Central memory CD4-positive, alpha-beta T cell (primary cell): ENCODE results near the gene KDM8.

Experiments used
- DNase-seq: peaks from one replicate; pipeline ENCODE4 v3.0.0; 2022
- total RNA-seq, 3 experiments: gene quantifications; one replicate each; lab custom pipeline; 2026; lab: John Stamatoyannopoulos, UW

KDM8 gene
- 6.9 to 11.1 (median 9.3) reads per million in 3 experiments for total RNA-seq

DNA sequence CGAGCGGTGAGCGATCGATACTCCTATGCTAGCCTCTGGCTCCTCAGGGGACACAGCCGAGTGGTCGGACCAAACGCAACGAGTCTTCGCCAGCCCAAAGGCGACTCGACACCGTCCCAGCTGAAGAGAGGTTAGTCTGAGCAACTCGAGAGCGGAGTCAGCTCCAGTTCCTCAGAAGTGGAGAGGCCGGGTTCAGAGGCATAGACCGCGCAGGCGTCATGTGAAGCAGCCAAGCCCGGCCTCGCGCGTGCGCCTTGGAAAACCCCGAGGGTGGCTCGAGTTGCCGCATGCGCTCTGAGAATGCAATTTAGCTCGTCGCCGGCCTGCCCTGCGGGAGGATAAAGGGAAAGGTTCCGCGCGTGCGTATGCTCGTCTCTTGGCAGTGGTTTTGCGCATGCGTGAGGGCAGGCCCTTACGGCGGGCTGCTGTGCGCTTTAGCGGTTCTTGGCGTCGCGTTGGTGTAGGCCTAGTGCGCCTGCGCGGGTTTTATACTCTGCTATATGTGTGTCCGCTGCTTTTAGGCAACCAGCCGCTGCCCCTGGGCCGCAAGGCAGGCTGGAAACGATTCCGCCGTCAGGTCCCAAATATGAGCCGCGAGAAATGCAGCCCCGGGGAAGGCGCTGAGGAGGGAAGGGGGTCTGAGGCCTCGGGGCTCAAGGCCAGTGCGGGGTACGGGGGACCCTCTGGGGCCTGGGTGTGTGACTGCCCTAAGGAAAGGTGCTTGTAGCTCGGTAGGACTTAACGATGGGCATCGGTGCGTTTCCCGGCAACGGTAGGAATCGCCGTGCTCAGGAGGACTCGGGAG, at the start of gene KDM8:
KDM8 (plus strand) TSS at position 20 of the 805 bp plus-strand sequence. CDS start 6,598 bp downstream, outside the sequence.
- peak; percentile 100 for DNase-seq

DNA sequence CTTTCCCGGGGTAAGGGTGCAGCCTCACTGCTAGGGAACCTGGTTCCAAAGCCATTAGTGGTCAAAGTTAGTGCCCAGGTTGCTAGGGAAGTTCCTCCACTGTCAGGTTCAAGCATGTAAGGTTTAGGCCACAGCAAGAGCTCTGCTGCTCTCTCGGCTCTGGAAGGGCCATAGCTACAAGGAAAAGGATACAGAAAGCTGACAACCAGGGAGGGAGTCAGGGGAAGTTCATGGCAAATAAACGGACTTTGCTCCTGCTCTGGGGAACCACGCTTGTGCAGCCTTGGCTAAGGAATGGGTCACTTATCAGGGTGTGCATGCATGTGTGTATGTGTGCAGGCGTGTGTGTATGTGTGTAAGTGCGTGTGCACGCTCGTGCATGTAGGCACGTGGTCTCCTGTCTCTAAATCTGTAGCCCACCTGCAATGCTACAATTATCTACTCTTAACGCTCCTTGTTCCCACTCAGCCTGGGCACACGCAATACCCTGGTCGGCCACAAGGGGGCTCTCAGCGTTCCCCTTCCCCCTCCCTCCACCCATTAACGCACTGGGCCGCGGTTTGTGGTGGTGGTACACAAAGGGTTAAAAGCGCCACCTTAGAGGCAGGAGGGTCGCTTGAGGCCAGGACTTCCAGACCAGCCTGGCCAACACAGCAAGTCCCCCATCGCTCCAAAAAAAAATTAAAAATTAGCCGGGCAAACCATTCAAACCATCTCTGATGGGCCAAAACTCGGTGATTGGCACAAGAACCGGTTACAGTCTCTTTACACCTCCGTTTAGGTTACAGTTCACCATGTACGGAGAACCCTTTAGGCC, 48.4 kb upstream of the KDM8 start:
- DNase-seq: peak; percentile 49

DNA sequence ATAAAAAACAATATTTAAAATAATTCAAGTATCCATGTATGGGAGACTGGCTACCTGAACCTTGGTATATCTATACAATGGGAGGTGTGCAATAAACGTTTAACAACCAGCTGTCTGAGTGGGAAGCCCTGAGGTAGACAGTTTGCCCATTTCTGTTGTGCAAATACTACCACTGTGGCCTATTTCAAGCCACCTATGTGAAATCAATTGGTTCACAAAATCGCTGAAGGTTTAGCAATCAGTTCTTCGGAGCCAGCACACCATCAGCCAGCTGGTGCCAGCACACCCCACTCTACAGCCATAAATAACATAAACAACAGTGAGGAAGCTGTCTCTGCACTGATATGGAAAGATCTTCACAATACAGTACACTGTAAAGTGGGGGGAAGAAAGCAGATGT, 46.7 kb upstream of the KDM8 start:
- DNase-seq: no peak

DNA sequence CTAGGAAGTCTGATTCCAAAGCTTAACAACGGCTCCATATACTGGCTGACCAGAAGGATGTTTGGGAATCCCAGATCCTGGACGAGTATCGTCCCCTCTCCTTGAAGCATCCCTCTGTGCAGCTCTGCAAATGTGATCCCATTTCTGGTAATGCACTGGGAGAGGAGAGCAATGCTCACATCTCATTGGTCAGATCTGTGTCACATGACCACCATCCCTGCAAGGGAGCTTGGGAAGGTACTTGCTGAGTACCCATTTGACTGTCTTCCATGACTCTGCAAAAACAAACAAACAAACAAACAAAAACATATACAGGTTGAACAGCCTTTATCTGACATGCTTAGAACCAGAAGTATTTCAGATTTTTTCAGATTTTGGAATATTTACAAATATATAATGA, 41.9 kb upstream of the KDM8 start:
- no peak for DNase-seq

DNA sequence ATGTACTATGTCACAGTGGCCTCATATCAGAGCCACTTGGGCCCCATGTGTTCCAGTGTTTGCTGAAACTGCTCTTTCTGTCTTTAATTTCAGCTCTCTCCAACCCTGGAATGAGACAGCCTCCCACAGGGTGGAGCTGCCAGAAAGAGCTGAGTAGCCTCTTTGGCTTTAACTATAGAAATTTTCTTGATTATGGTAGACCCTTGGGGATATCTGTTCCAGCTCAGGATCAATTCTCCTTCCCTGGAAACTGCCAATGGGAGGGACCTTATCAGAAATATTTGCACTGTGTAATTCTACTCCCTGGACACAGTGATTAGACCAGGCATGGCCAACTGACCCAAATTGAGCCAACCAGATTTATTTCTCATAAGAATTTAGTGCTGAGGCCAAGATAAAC, 39.0 kb upstream of the KDM8 start:
- no peak for DNase-seq

DNA sequence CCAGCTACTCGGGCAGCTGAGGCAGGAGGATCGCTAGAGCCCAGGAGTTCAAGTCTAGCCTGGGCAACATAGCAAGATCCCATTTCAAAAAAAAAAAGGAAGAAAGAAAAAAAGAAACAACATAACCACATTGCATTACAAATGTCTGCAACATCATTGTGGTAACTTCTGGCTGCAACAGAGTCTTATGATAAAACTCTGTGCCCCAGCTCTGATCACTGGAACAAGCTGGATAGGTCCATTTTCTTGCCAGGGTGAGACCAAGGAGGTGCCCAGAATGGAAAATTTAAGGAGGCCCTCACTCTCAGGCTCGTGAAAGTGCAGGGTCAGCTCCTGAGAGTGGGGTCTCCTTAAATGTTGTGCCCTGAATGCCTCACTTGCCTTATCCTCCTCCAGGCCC, 37.8 kb upstream of the KDM8 start:
- no peak for DNase-seq

DNA sequence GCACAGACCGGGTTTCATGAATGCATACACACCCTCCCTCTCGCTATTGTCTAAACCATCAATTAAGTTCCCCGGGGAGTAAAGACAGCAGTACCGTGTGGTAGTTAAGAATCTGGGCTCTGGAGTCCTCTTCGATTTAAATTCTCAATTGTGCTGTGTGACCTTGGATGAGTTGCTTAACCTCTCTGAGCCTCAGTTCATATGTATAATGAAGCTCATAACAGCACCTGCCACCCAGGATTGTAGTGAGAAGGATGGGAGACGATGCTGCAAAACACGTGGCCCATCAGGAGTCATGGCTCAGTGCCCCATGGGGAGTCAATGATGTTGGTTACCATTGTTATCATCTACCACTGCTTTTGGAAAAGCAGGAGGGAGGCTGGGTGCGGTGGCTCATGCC, 34.5 kb upstream of the KDM8 start:
- DNase-seq: no peak

DNA sequence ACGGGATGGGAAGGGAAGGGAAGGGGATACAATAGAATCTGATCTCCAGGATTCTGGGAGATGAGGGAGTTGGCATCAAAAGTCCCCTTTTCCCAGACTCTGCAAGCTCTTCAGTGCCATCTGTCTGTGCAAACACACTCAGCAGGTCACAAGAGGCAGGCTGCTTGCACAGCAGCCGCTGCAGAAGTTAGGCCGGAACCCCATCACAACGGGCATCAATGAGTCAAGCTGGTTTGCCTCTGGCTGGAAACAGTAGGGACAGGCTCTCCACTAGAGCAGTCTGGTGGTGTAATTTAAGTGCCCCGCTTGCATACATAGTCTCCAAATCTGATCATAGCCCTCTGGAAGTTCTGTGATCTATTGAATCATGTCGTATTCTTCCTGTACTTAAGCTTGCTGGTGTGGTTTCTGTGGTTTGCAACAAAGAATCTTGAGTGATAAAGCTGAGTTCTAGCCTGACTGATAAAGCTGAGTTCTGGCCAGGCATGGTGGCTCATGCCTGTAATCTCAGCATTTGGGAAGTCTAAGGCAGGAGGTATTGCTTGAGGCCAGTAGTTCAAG, 33.7 kb upstream of the KDM8 start:
- DNase-seq: peak; percentile 91

DNA sequence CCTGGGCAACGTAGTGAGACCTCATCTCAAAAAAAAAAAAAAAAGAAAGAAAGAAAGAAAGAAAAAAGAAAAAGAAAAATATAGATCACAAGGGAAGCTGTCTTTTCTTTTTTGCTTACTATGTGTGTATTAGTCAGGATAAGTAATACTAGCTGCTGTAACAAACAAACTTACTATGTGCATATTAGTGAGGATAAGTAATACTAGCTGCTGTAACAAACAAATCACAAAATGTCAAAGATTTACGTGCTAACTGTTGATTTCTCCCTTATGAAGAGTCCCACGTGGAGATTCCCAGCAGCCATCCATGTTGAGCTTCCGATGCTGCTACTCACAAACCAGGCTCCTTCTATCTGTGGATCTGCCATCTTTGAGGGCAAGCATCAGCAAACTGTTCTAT, 31.7 kb upstream of the KDM8 start:
- DNase-seq: no peak

DNA sequence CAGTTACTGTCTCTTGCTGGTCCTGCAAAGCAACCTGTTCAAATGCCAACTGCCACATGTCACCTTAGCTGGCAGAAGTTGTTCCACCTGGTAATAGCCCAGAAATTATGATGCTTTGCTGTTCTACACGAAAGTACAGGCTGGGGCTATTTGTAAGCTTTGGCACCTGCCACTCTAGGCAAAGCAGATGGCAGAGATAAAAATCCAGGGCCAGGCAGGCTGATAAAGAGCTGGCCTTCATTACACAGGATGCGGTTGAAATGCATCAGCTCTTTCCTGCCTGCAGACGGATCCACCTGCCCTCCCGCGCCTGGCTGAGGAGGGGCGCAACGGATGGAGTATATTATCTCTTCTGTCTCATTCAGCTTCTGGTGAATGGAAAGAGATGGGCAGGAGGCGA, 29.3 kb upstream of the KDM8 start:
- DNase-seq: peak; percentile 77

DNA sequence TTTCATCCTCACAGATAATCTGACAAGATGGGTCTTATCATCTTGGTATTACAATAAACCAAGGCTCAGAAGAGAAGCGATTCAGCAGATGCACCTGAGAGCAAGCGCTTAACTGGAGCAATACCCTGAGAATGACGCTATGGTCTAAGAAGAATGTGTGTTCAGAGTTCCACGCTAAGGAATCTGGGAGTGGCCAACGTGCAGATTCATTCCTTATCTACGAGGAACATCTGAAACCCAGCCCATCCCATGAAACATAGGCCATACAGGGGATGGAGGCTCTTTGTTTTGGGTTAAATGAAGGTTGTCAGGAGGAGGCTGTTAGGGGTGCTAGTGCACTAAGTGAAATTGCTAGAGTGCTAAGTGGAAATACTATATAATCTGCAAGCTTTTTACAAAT, 28.5 kb upstream of the KDM8 start:
- no peak for DNase-seq

DNA sequence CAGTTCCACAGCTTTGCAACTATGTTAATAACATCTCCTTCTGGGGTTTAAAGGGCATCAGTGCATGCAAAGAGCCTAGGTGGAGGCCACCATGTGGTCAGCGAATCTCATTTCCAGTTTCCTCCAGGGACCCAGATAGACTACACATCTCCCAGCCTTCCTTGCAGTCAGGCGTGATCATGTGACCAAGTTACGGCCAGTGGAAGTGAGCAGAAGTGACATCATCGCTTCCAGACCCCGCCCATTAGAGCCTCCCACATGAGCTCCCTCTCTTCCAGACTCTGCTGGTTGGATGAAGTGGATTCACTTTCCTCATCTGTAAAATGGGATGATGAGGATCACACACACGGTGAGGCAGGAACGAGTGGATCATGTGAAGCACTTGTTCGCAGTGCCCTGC, 27.4 kb upstream of the KDM8 start:
- DNase-seq: no peak

DNA sequence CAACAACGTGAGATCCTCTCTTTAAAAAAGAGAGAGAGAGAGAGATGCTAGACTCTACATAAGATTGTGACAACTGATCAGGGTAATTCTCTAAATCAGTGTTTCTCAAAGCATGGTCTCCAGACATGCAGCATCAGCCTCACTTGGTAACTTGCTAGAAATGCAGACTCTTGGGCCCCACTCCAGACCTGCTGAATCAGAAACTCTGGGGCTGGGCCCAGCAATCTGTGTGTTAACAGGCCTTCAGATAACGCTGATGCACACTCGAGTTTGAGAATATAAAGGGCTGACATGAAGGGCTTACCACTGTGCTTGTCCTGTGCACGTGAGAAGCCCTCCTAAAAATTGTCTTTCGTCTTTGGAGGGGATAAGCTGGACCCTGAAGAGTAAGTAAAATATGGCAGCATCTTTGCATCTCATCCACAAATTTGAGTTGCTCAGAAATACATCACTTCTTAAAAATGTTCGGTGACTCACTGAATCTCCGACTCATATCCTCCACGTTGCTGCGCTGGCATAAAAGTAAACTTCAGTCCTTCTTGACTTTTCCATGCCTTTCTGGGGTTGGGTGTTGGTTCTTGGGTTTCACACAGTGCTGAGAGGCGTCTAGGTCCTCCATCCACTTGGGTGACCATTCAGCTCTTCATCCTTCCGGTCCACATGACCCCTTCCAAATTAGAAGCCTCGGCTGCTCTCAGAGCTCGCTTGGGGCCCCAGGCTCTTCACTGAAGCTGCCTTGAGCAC, 26.1 kb upstream of the KDM8 start:
- DNase-seq: no peak

DNA sequence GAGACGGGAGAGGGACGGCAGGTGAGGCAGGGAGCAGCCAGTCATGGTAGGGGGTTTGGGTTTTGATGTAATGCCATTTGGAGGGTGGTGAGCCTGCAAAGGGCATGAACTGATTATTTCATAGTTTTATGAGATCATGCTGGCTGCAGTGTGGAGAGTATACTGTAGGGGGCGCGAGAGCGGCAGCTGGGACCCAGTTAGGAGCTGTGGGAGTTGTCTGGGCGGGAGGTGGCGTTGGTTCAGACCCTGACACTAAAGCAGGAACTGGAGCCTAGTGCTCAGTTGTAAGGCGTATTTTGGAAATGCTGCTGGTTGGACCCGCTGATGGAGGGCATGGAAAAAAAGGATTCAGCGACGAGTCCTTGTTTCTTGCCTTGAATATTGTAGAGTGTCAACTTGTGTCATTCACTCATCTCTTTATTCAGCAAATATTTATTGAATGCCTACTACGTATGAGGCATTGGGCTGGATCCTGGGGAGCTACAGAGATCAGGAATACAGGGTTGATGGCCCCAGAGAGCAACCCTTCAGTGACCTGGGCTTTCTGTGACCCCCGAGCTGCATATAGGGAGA, 23.7 kb upstream of the KDM8 start:
- DNase-seq: peak; percentile 79

DNA sequence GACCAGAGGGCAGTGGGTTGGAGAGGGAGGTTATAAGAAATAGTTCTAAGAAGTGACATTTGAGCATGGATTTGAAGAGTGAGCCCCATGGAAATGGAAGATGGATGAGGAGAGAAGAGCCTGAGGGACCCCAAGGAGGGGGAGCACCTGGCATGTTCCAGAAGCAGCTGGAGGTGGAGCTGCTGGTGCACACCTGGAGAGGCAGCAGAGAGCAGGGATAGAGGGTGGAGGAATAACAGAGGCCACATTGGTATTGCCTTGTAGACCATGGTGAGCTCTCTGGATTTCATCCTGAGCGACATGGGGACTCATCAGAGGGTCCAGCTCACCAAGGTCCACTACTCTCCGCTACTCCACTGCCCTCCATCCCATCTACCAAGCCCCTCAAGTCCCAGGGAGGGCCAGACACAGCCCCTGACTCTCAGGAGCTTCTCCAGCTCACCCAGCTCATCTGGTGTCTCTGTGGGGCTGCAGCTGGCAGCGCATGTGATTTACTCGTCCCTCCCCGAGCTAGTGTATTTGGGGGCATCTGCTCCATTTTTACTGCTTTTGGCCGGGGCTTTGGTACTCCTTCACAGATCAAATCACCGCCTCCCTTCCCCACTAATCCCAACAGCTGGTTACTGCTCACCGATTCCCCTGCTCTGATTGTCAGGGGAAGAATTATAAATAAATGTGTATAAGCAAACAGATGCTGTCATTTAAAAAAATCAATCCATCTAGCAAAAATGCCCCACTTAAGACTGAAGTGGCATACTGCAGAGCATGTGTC, 22.1 kb upstream of the KDM8 start:
- DNase-seq: no peak

DNA sequence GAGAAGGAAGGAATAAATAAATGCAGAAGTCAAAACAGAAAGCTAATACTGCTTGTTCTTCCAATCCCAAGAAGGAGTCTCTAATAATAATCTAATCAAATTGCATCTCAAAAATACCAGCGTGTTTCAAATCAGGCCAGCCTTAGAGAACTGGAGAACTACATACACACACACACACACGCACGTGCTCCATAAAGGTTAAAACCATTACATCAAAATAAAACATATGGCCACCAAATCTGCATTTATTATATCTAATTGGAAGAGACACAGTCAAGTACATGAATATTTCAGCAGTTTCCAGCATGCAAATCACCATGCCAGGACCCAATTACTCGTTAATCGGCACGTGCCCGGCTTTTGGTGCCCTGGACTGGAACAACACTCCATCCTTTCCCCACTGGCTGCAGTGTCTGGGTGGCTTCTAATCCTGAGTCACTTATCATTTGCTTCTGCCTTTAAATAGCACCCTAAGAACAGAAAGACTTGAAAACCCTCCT, 20.4 kb upstream of the KDM8 start:
- no peak for DNase-seq

DNA sequence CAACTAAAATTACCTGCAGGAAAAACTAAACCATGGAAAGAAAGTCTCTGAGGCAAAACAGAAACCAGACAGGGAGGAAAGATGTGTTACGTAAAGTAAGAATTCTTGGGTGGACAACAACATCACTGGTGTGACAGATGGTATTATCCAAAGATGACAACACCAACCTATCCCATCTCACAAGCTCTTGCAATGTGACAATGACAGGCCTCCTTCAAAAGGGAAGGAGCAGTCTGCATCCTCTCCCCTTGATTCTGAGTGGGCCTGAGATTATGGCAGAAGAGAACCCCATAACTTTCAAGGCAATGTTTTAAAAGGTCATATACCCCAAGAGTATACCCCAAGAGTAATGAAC, 17.6 kb upstream of the KDM8 start:
- DNase-seq: no peak

DNA sequence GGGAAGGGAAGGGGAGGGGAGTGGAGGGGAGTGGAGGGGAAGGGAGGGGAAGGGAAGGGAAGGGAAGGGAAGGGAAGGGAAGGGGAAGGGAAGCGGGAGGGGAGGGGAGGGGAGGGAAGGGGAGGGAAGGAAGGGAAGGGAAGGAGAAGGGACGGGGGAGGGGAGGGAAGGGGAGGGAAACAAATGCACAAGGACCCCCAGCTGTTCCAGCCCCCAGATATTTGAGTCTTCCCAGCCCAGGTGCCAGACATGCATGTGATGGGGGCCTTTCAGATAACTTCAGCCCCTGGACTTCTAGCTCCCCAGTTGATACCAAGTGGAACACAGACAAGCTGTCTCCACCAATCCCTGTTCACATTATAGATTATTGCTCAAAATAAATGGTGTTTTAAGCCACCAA, 14.7 kb upstream of the KDM8 start:
- no peak for DNase-seq

DNA sequence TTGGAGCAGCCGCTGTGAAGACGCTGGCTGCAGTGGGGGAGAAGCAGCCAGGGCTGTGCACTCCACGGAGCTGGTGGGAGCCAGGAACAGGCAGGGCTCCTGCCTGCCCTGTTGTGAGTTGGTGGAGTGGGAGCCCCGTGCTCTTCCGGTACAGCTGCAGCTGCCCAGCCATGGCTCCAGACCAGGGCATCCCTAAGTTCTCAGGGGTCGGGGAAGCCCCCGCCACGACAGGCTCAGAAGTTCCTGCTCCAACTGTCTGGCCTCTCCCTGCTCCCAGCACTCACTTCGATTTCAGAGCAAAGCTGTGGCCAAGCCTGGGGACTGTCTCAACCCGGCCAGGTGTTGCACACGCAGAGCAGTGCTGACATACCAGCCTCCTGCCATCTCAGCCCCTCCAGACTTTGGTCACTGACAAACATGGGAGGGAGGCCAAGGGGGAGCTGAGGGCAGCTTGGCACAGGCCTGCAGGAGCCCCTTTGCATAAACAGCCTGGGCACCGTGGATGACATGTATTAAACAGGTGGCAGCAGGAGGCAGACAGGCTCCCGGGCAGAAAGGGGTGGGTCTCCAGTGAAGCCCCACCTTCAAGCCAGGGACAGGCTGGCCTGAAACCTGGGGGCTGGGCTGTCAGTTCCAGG, 13.9 kb upstream of the KDM8 start:
- no peak for DNase-seq

DNA sequence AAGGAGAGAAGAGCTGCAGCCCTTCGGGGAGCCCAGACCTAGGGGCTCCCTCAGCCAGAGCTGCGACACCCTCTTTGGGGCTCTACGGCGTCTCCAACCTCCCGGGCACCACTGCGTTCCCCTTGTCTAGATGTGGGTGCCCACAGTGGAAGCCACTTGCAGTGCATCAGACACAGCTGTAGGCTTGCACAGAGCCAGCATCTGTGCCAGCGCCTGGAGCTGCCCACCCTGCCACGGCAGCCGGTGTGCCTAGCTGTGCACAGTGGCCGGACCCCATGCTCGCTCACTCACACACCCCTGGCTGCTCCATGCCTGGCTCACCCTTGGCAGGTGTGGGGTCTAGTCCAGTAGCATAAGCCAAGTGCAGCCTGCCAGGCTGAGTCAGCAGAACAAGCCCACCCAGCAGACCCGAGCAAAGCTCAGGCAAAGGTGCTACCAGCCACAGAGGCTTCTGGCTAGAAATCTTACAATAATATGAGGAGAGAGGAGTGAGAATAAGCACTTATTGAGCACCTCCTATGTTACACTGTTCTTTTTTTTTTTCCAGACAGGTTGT, 12.9 kb upstream of the KDM8 start:
- no peak for DNase-seq

DNA sequence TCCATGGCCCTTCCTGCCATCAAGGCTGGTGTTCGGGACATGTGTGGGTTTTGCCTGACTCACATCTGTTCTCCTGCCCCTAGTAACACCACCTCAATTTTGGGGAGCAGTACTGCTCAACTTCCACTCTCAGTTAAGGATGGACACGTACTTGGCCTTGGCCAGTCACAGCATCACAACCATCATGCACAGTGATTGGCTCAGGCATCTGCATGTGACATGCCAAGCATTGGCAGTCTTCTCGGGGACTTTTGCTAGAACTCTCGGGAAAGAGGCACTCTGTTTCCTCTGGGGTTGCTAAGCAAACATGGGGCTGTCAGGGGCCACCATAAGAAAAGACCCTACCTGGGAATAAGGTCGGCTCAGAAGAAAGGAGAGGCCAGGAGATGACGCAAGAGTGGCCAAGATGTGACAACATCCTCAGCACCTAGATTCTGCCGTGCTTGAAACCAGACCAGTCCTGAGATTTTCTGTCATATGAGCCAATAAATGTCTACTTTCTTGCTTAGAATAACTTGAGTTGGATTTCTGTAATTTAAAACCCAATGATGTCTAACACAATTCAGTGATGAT, 11.9 kb upstream of the KDM8 start:
- DNase-seq: no peak
